GM18909 (cell line): ENCODE measurements around the gene TMEM258.

ENCODE experiments used
- ATAC-seq: cut with Tn5 transposase; IDR thresholded peaks from one replicate; pipeline ENCODE4 v1.9.1; 2021; ENCODE audit warnings: mild to moderate bottlenecking; ENCODE audit not compliant: unreplicated experiment, poor library complexity

Gene TMEM258

GRCh38 chr11:61777234-61778090, 14.9 kb downstream of the TMEM258 start:
- no peak for ATAC-seq

GRCh38 chr11:61776561-61777075, 15.8 kb downstream of the TMEM258 start:
- ATAC-seq: no peak

- no peak for ATAC-seq
Measured at GRCh38 chr11:61775606-61776554, 16.5 kb downstream of the TMEM258 start.

- ATAC-seq: no peak
Measured at GRCh38 chr11:61775106-61775505, 17.3 kb downstream of the TMEM258 start.

GRCh38 chr11:61774411-61774810, 18.0 kb downstream of the TMEM258 start:
- ATAC-seq: no peak

GRCh38 chr11:61773809-61774208, 18.6 kb downstream of the TMEM258 start:
- no peak for ATAC-seq

- ATAC-seq: no peak
Measured at GRCh38 chr11:61773356-61773755, 19.0 kb downstream of the TMEM258 start.

- ATAC-seq: no peak
Measured at GRCh38 chr11:61771985-61772455, 20.4 kb downstream of the TMEM258 start.

GRCh38 chr11:61771195-61771894, 21.1 kb downstream of the TMEM258 start:
- ATAC-seq: no peak

GRCh38 chr11:61769946-61770683, 22.3 kb downstream of the TMEM258 start:
- ATAC-seq: no peak

GRCh38 chr11:61769169-61769920, 23.1 kb downstream of the TMEM258 start:
- ATAC-seq: no peak

GRCh38 chr11:61768376-61769076, 23.9 kb downstream of the TMEM258 start:
- ATAC-seq: no peak

GRCh38 chr11:61766353-61766841, 26.0 kb downstream of the TMEM258 start:
- no peak for ATAC-seq

- no peak for ATAC-seq
Measured at GRCh38 chr11:61765550-61766253, 26.7 kb downstream of the TMEM258 start.

- ATAC-seq: no peak
Measured at GRCh38 chr11:61764606-61765260, 27.7 kb downstream of the TMEM258 start.

- no peak for ATAC-seq
Measured at GRCh38 chr11:61763930-61764605, 28.3 kb downstream of the TMEM258 start.
